ENCODE results near the gene STK40.
A peak's percentile ranks its signal among the peaks of the same experiment; 100 is the strongest.

STK40 gene

DNA sequence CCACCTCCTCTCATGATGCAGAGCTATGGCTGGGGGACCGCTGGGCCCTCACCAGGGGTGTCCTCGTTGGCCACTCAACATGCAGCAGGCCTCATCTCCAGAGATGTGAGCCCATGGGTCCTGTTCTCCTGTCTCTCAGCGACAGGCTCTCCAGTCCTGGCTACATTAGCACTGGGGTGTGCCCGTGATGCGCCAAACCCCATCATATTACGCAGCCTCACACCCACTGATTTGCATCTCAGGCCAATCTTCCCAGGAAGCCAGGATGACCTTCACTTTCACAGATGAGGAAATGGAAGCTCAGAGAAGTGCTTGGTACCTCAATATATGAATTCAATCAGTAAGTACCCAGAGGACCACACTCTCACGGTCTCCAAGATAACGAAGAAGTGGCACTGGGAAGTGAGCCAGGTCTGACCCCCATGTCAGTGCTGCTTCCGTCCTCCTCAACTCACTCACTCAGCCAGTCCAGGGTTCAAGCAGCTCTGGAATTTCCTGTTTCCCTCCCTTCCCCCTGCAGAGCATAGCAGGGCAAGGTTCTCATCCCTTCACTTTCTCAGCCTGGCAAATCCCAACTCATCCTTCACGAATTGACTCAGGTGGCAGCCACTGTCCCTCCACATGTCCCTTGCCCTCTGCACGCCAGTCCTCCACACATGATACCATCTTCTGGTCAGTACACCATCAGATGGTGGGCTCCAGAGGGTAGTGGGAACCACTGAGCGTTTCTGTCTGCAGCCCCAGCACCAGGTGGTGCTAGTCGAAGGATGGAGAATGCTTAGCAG is 33.4 kb downstream of the STK40 start:
- FAIRE-seq (no peak), DNase-seq (ENCODE audit: insufficient read length, low spot score) (no peak)
- TF ChIP-seq PAX5 (IDR thresholded peaks at IDR 0.05; ENCODE audit: insufficient read depth, low read length, severe bottlenecking) (no peak), TAF1 (IDR thresholded peaks at IDR 0.05; ENCODE audit: low read depth, low read length) (no peak), POLR2A (IDR thresholded peaks at IDR 0.05; ENCODE audit: low read depth, low read length) (no peak), POU2F2 (IDR thresholded peaks at IDR 0.05; ENCODE audit: low read depth, low read length) (no peak), POLR2AphosphoS5 (IDR thresholded peaks at IDR 0.05; ENCODE audit: low read depth, low read length) (no peak), SPI1 (IDR thresholded peaks at IDR 0.05; ENCODE audit: low read depth, low read length) (no peak)

DNA sequence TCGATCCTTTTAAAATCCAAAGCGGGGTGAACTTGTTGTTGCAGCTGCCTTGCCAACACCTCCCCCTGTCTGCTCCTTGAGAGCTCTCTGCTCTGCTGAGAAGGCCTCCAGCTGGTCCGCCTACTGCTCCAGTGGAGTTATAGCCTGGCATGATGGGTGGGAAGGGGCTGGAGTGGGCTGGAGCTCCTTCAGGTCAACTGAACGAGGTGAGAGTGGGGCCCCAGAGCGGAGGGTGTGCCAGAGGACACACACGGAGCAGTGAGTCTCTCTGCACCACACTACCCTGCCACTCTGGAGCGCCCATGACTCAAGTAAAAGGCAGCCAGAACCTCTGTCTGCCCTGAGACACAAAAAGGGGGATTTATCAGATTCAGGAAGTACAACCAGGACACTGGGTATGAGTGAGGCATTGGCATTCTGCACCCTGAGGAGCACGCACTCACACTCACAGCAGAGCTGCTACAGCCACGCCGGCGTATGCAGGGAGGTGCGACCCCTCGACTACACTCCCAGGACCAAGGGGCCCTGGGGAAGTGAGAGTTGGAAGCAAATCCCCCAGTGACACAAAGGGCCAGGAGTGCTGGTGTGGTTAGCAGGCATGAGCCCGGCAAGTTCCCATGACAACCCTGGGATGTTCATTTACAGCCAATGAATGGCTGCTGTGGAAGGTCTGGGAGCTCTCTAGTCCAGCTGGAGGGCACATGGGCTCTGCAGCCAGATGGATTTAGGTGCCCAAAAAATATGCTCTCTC is 34.3 kb downstream of the STK40 start:
- no peak for DNase-seq (ENCODE audit: insufficient read length, low spot score)
- no peak for FAIRE-seq
- TF ChIP-seq POLR2AphosphoS5 (IDR thresholded peaks at IDR 0.05; ENCODE audit: low read depth, low read length) (no peak), SPI1 (IDR thresholded peaks at IDR 0.05; ENCODE audit: low read depth, low read length) (0 out of 2 replicates have a peak, but pooled peaks have one; percentile 7)

DNA sequence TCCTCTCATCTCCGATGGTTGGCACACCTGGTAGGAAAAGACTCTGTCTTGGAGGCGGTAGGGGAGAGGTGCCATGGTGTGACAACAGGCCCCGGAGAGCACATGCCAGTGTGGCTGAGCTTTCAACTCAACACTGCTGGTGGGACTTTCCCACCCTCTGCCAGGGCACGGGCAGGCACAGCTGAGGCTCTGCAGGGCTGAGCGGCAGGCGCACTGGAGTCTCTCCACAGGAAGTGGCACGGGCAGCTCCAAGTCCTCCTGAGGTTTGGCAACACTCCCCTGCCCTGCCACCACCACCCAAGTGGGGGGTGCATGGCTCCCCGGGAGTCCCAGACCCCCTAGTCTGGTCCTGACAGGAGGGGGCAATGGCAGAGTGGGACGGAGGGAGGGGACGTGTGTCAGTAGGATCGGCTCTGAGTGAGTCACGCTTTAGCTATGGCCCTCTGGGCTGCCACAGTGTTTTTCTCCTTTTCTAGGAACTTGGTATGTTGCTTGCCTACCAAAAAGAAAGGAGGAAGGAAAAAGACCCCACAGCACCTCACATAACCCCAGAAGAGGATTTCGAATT is 35.0 kb downstream of the STK40 start:
- TF ChIP-seq POLR2AphosphoS5 (IDR thresholded peaks at IDR 0.05; ENCODE audit: low read depth, low read length) = no peak
- TF ChIP-seq TAF1 (IDR thresholded peaks at IDR 0.05; ENCODE audit: low read depth, low read length) = no peak
- TF ChIP-seq POU2F2 (IDR thresholded peaks at IDR 0.05; ENCODE audit: low read depth, low read length) = no peak
- no peak for TF ChIP-seq SPI1 (IDR thresholded peaks at IDR 0.05; ENCODE audit: low read depth, low read length)
- TF ChIP-seq POLR2A (IDR thresholded peaks at IDR 0.05; ENCODE audit: low read depth, low read length) = no peak
- no peak for TF ChIP-seq PAX5 (IDR thresholded peaks at IDR 0.05; ENCODE audit: insufficient read depth, low read length, severe bottlenecking)
- DNase-seq (ENCODE audit: insufficient read length, low spot score) = no peak
- peak; percentile 72 for FAIRE-seq

DNA sequence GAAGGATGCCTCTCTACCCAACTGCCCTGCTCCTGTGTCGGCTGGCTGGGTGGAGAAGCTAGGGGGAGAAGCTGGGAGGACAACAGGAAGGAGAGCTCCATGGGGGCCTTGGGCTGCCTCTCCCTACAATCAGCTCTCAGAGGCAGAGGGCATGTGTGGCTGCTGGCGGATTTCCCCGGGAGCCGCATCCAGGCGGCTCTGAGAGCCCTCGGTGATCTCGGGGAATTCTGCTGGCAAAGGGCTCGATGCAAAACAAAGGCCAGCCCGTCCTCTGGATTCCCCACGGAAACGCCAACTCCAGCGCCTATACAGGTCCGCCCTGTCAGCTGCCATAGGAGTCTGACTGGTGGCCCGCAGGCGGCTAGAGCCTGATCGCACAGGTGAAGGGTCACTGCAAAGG is 35.9 kb downstream of the STK40 start:
- DNase-seq (ENCODE audit: insufficient read length, low spot score) = no peak
- TF ChIP-seq TAF1 (IDR thresholded peaks at IDR 0.05; ENCODE audit: low read depth, low read length) (no peak), POLR2A (IDR thresholded peaks at IDR 0.05; ENCODE audit: low read depth, low read length) (no peak), POLR2AphosphoS5 (IDR thresholded peaks at IDR 0.05; ENCODE audit: low read depth, low read length) (no peak), SPI1 (IDR thresholded peaks at IDR 0.05; ENCODE audit: low read depth, low read length) (no peak), PAX5 (IDR thresholded peaks at IDR 0.05; ENCODE audit: insufficient read depth, low read length, severe bottlenecking) (no peak), POU2F2 (IDR thresholded peaks at IDR 0.05; ENCODE audit: low read depth, low read length) (no peak)
- FAIRE-seq = no peak

DNA sequence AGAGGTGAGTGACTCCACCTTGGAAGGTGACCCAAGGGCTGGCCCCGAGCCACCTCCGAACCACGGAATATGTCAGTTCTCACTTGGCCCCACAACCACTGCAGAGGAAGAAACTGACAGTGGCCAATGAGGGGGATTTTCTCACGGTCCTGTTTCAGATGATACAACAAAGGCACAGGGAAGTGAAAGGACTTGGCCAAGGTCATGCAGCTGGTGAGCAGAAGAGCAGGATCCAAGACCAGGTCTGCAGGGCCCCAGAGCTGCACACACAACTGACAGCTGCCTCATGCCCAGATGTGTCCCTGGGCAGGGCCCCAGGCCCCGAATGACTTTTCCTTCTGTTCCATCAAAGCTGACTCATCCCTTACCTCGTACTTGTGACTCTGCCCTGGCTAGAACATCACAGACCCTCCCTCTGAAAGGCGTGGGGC is 36.5 kb downstream of the STK40 start:
- TF ChIP-seq SPI1 (IDR thresholded peaks at IDR 0.05; ENCODE audit: low read depth, low read length) (peak; percentile 88), POLR2AphosphoS5 (IDR thresholded peaks at IDR 0.05; ENCODE audit: low read depth, low read length) (no peak), POU2F2 (IDR thresholded peaks at IDR 0.05; ENCODE audit: low read depth, low read length) (peak; percentile 45; the same call in 1 of the 2 replicates)
- peak; percentile 71 for DNase-seq (ENCODE audit: insufficient read length, low spot score)
- peak; percentile 97 for FAIRE-seq

DNA sequence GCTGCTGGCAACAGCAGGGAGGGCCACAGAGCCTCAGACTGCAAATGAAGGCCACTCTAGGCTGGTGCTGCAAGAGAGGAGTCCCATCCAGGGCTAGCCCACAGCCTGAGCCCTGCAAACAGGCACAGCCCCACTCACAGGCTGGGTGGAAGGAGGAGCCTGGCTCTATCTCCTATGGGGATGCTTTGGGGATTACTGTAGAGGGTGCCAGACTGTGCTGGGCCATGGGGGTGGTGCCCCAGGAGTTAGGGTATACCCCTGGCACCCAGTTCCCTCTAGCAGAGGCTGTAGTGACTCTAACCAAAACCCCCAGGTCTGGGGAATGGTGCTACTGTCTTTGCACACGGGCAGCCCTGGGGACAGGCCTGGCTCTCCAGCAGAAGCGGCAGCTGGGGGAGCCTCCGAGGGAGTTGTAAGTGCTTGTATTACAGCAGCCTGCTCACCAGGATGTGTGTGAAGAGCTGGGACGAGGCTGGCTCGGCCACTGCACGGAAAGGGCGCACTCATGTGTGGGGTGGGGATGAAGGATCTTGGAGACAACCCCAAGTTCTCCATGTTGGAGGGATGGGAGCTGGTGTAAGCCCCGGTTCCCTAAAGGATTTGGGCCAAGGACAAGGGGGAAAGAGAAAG is 38.9 kb downstream of the STK40 start:
- TF ChIP-seq PAX5 (IDR thresholded peaks at IDR 0.05; ENCODE audit: insufficient read depth, low read length, severe bottlenecking) = no peak
- no peak for TF ChIP-seq POLR2AphosphoS5 (IDR thresholded peaks at IDR 0.05; ENCODE audit: low read depth, low read length)
- no peak for TF ChIP-seq POU2F2 (IDR thresholded peaks at IDR 0.05; ENCODE audit: low read depth, low read length)
- no peak for TF ChIP-seq TAF1 (IDR thresholded peaks at IDR 0.05; ENCODE audit: low read depth, low read length)
- TF ChIP-seq SPI1 (IDR thresholded peaks at IDR 0.05; ENCODE audit: low read depth, low read length) = no peak
- no peak for TF ChIP-seq POLR2A (IDR thresholded peaks at IDR 0.05; ENCODE audit: low read depth, low read length)
- FAIRE-seq = no peak
- no peak for DNase-seq (ENCODE audit: insufficient read length, low spot score)

DNA sequence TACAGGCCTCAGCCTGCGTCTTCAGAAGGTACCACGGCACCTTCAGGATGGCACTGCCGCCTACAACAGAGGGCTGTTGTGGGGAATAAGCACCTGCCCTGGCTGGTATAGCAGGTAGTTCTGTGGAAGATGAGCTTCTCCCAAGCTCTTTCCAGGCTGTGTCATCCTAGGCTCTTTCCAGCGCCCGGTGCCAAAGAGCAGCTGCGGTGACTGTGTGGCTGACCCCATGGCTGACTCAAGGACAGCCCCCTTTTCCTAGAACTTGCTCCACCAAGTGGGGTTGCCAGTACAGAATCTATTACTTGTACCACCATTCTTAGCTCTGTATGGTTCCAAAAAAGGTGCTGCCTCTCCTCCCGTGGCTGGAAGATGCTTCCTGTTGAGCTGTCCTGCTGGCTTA is 40.4 kb downstream of the STK40 start:
- FAIRE-seq = no peak
- TF ChIP-seq TAF1 (IDR thresholded peaks at IDR 0.05; ENCODE audit: low read depth, low read length) (no peak), PAX5 (IDR thresholded peaks at IDR 0.05; ENCODE audit: insufficient read depth, low read length, severe bottlenecking) (no peak), POU2F2 (IDR thresholded peaks at IDR 0.05; ENCODE audit: low read depth, low read length) (no peak), SPI1 (IDR thresholded peaks at IDR 0.05; ENCODE audit: low read depth, low read length) (no peak), POLR2A (IDR thresholded peaks at IDR 0.05; ENCODE audit: low read depth, low read length) (no peak), POLR2AphosphoS5 (IDR thresholded peaks at IDR 0.05; ENCODE audit: low read depth, low read length) (no peak)
- no peak for DNase-seq (ENCODE audit: insufficient read length, low spot score)

DNA sequence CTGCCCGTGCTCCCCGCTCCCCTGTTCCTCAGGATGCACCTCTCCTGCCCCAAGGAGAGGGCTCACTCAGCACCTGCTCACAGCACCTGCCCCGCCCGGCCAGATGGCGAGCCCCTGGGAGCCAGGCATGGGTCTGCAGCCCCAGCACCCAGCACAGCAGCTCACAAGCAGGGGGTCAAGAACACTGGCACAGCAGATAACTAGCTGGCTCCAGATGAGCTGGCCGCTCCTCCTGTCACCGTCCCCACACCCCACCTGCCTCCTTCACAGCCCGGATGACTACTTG is 41.4 kb downstream of the STK40 start:
- DNase-seq (ENCODE audit: insufficient read length, low spot score) (no peak), FAIRE-seq (no peak)
- no peak for TF ChIP-seq PAX5 (IDR thresholded peaks at IDR 0.05; ENCODE audit: insufficient read depth, low read length, severe bottlenecking)
- TF ChIP-seq SPI1 (IDR thresholded peaks at IDR 0.05; ENCODE audit: low read depth, low read length) = no peak
- TF ChIP-seq POLR2AphosphoS5 (IDR thresholded peaks at IDR 0.05; ENCODE audit: low read depth, low read length) = no peak
- no peak for TF ChIP-seq TAF1 (IDR thresholded peaks at IDR 0.05; ENCODE audit: low read depth, low read length)
- TF ChIP-seq POLR2A (IDR thresholded peaks at IDR 0.05; ENCODE audit: low read depth, low read length) = no peak
- no peak for TF ChIP-seq POU2F2 (IDR thresholded peaks at IDR 0.05; ENCODE audit: low read depth, low read length)

DNA sequence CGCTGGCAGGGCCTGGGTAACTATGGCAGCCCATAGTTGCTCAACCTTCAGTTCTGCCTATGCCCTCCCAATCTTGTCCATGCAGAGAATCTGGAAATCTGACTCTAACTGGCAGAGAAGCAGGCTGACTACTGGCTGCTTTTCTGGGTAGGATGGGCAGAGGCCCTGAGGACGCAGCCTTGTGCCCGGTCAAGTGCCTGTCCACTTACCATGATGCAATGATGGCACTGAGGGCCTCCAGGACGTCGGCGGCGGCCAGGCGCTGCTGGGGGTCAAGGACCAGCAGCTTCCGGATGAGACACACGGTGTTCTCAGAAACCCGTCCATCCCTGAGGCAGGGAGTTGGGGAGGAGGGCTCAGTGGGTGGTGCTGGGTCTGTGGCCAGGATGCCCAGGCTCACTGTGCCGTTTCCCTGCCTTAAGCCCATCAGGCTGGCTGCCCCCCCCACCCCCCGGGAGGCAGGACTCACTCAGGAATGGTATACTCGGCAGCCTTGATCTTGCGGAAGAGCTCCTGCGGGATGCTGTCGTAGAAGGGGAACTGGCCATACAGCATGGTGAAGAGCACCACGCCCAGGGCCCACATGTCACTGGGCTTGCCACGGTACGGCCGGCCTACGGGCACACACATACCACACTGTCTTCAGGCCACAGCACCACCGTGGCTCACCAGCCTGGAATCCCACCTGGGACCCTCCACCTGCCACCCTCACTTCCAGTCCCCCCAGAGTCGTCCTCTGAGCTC is 41.9 kb downstream of the STK40 start:
- no peak for DNase-seq (ENCODE audit: insufficient read length, low spot score)
- TF ChIP-seq POLR2AphosphoS5 (IDR thresholded peaks at IDR 0.05; ENCODE audit: low read depth, low read length) (no peak), POU2F2 (IDR thresholded peaks at IDR 0.05; ENCODE audit: low read depth, low read length) (no peak), SPI1 (IDR thresholded peaks at IDR 0.05; ENCODE audit: low read depth, low read length) (no peak), PAX5 (IDR thresholded peaks at IDR 0.05; ENCODE audit: insufficient read depth, low read length, severe bottlenecking) (no peak), TAF1 (IDR thresholded peaks at IDR 0.05; ENCODE audit: low read depth, low read length) (no peak), POLR2A (IDR thresholded peaks at IDR 0.05; ENCODE audit: low read depth, low read length) (no peak)
- no peak for FAIRE-seq

All from GM12891 (cell line).